Lower leg skin (tissue), 3 donors: ENCODE results near the gene KLK4.

Experiments used
- CTCF ChIP-seq, 3 donors: fragments of 450-650 bp; IDR thresholded peaks; one replicate each; pipeline ENCODE4 v1.5.1; 2016; ENCODE audit warnings: antibody characterized with exemption in 3 of 3, mild to moderate bottlenecking in 3 of 3, moderate library complexity in 2 of 3
- POLR2A ChIP-seq, 2 donors: fragments of 450-650 bp; IDR thresholded peaks; one replicate each; pipeline ENCODE4 v1.6.1; 2016 to 2017; ENCODE audit warnings: antibody characterized with exemption in 2 of 2, mild to moderate bottlenecking in 1 of 2, moderate library complexity in 1 of 2

GRCh38 chr19:50875795-50876422 lies 35.3 kb downstream of the KLK4 start:
- no peak for TF ChIP-seq CTCF (IDR thresholded peaks at IDR 0.05)
- TF ChIP-seq POLR2A (IDR thresholded peaks at IDR 0.05) = no peak
